ENCODE measurements around the gene FAAH.

- TF ChIP-seq REST (IDR thresholded peaks at IDR 0.05; ENCODE audit: insufficient replicate concordance, low read depth) (no peak), CTCF (IDR thresholded peaks at IDR 0.05; ENCODE audit: insufficient read depth, low read length) (no peak), POLR2AphosphoS5 (IDR thresholded peaks at IDR 0.05; ENCODE audit: low read depth) (no peak), SPI1 (IDR thresholded peaks at IDR 0.05; ENCODE audit: borderline replicate concordance, low read depth) (no peak), GABPA (IDR thresholded peaks at IDR 0.05; ENCODE audit: low read depth) (no peak)
Measured at GRCh38 chr1:46448109-46448911, 54.2 kb downstream of the FAAH start.

All from HL-60 (cell line).